Right ventricle myocardium inferior (tissue), 1 donor: Measurements from ENCODE around the gene C1QTNF12. TPM values are rescaled to one million over a fixed set of nuclear protein-coding genes. Genes with fewer than 3 reads are reported as not detected.
A peak's percentile ranks its signal among the peaks of the same experiment; 100 is the strongest.

Source experiments
- ATAC-seq: fragments of 200-7000 bp; cut with Tn5 transposase; one replicate; pipeline ENCODE4 v1.9.1; 2020; ENCODE audit warnings: mild to moderate bottlenecking, moderate library complexity
- DNase-seq: peaks from one replicate; pipeline ENCODE4 v3.0.0; 2021; ENCODE audit errors: missing footprints
- intact Hi-C: fragments of 100-400 bp; cut with DNase I; formaldehyde crosslinking; loops from one replicate; pipeline ENCODE4 v1.11.0; 2022
- total RNA-seq: library from RNA; stranded (reverse); fragmentation: NEBNext Ultra II Directional; extraction: Animal tissue kit (Norgen Biotek cat#: 25700); gene quantifications from one replicate; pipeline ENCODE4 v1.2.1, GENCODE V29; 2021
- donor health status: DM: no; HTN: yes; CAD: no; lungs with severe emphysema.

Gene C1QTNF12
- total RNA-seq, 1 donor from 2014 or later = 0.57 TPM

DNA sequence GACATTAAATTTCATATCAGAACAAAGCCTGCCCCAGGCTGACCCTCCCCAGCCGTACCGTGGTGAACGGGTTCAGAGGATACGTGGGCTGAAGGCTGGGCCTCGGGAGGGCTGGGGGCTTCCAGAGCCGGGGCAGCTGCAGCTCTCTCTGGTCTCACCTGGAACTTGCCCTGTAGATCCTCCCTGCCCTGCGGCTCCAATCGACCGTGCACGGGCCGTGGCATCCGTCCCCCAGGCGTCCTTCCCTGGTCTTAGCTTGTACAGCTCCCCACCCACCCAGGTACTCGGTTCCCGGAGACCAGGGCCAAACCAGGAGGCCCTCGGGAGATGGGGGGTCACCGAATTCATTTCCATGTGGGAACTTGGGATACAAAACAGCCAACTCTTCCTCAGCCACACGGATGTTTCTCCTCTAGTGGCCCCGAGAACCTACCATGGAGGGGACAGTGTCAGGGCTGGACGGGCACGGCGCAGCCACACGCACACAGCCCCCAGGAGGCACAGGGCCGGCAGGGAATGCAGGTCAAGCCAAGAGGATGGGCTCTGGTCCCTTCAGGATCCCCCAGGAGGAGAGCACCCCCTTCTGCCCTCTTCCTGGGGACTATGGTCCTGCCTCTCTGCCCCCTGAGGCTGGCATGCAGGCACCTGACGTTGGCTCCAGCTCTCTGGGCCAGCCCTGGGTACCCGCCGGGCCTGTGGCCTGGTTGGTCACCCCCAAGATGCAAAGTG lies 11.3 kb downstream of the C1QTNF12 start:
- intact Hi-C loops = no loop called here
- ATAC-seq (no peak), DNase-seq (no peak)

DNA sequence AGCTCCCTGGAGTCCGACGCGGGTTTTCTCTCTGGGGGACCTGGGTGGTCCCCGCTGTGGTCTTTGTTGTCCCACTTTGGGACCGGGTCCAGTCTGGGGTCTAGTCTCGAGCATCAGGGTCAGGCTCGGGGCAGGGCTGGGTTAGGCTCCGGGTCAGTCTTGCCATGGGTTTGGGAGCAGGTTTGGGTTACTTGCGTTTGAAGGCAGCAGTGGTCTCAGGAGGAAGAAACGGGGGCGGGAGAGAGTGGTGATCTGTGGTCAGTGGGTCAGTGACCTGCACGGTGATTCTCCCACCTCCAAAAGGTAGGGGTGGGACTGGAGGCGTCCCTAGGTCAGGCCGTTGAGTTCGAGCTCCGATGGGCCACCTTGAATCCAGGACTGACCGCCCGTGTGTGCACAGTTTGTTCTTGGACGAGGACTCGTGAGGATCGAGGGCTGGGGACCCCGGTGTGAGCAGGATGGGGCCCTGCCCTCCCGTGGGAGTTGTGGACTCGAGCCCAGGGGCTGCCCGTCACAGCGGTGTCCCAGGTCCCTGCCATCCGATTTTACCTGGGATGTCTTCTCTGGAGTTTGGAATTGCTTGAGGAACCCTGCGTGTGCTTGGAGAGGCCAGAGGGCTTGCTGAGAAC lies 12.2 kb downstream of the C1QTNF12 start:
- intact Hi-C loops = loop anchor here (5.0 kb wide), 1 partner anchor 112 kb away; no protein-coding TSS in a partner anchor
- ATAC-seq (no peak), DNase-seq (no peak)

DNA sequence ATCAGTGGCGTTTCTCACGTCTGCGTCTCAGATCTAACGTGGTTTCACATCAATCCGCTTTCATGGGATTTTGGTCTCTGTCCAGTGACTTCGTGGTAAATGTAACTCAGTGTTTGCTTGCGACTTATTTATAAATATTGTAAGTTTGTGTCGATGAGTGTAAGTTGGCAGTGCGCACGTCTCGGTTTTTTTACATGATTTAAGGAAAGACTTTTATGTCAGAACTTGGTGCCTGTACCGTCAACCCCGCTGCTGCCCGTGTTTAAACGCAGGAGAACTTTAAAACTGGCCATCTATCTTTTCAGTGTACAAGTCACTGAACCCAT lies 13.0 kb downstream of the C1QTNF12 start:
- intact Hi-C loops = loop anchor here (2.0 to 5.0 kb wide), 2 partner anchors 39 to 111 kb away; partner anchors contain the start of gene UBE2J2

DNA sequence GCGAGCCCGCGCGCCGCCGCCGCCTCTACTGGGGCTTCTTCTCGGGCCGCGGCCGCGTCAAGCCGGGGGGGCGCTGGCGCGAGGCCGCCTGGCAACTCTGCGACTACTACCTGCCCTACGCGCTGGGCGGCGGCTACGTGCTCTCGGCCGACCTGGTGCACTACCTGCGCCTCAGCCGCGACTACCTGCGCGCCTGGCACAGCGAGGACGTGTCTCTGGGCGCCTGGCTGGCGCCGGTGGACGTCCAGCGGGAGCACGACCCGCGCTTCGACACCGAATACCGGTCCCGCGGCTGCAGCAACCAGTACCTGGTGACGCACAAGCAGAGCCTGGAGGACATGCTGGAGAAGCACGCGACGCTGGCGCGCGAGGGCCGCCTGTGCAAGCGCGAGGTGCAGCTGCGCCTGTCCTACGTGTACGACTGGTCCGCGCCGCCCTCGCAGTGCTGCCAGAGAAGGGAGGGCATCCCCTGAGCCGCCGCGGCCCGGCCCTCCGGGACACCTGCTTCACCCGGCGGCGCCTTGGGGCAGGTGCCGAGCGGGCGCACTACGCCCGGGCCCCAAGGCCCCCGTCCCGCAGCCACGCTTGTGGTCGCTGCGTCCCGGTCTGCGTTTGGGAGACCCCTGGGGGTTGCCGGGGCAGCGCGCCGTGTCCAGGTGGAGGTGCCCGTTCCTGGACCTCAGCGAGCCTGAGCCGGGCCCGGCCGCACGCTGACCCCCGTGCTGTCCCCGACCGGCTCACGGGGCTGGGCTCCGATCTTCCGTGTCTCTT lies 13.5 kb downstream of the C1QTNF12 start:
- intact Hi-C loops = loop anchor here (2.0 to 5.0 kb wide), 2 partner anchors 40 to 111 kb away; partner anchors contain the start of gene UBE2J2
- DNase-seq = no peak
- ATAC-seq = no peak

More for the DNA sequence above, 13.0 kb downstream of the C1QTNF12 start:
- no peak for DNase-seq
- ATAC-seq = no peak

DNA sequence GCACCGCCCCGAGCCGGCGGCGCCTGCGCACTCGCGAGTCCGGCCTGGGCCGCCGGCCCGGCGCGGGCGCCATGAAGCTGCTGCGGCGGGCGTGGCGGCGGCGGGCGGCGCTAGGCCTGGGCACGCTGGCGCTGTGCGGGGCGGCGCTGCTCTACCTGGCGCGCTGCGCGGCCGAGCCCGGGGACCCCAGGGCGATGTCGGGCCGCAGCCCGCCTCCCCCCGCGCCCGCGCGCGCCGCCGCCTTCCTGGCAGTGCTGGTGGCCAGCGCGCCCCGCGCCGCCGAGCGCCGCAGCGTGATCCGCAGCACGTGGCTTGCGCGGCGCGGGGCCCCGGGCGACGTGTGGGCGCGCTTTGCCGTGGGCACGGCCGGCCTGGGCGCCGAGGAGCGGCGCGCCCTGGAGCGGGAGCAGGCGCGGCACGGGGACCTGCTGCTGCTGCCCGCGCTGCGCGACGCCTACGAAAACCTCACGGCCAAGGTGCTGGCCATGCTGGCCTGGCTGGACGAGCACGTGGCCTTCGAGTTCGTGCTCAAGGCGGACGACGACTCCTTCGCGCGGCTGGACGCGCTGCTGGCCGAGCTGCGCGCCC lies 14.2 kb downstream of the C1QTNF12 start, which contains the start of gene B3GALT6:
Gene B3GALT6 (plus strand): TSS at position 30 of the 588 bp plus-strand sequence. CDS start 42 bp downstream, at position 72.
- intact Hi-C loops = loop anchor here (2.0 to 5.0 kb wide), 2 partner anchors 40 to 110 kb away; partner anchors contain the start of gene UBE2J2
- no peak for ATAC-seq
- no peak for DNase-seq

DNA sequence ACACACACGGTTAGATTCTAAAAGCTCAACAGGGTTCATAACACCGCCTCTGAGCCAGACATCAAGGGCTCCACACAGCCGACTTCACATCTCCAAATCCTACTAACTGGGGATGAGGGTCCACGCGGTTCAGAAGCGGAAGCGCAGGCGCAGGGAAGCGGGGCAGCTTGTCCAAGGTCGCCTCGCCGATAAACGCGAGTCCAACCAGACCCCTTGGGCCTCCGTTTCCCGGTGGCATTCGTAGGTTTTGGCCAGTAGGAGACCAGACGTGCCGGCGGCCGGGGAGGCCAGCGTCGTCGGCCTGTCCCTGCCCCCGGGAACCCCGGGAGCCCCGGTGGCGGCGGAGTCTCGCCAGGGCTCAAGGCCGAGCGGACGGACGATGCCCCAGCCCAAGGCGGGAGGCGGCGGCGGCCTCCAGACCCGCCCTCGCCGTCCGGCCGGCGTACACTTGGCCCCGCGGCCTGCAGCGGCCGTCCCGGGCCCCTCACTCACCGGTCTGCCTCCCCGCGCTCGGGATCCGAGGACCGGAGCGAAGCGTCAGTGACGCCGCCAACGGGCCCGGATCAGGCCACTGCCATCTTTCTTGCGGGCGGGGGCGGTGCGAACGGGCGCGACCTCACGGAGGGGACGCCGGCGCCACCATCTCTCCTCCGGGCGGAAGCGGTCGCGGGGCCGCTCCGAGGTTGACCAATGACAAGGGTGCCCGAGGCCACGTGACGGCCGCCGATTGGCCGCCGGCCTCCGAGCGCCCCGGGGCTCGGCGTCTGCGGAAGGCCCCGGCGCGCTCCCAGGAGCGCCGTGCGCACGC lies 14.9 kb downstream of the C1QTNF12 start, which contains the start of gene SDF4:
Gene SDF4 (minus strand): TSS at position 602 of the 808 bp plus-strand sequence. CDS start 3,229 bp downstream, outside the sequence.
- intact Hi-C loops = loop anchor here (2.0 to 5.0 kb wide), 2 partner anchors 41 to 109 kb away; partner anchors contain the start of gene UBE2J2
- peak; percentile 98 for ATAC-seq
- DNase-seq = peak; percentile 99

DNA sequence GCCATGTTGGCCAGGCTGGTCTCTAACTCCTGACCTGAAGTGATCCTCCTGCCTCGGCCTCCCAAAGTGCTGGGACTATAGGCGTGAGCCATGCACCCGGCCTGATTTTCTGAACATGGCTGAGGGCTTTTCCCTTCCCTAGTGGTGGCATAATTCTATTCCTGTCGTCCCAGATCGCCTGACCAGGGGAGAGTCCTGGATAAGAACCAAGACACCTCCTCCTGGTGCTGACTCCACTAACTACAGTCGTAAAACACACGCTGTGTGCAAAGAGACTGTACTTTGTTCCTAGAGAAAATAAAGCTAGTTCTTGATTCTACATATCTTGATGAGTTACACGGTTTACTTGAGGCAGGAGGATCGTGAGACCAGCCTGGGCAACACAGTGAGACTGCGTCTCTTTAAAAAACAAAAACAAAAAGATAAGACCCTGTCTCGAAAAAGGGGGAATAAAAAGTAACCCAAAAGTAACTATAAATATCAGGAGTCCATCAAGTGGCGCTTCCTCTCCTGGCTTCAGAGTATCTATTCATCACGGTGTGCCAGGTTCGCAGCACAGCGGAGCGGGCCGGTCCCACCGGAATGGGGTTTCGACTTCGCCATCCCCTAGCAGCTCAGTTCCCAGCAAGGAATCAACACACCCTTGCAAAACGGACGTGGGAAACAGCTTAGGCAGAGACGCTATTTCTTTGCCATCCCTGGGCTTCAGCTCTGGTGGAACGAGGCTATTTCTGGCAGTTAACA lies 15.7 kb downstream of the C1QTNF12 start:
- ATAC-seq = no peak
- no peak for DNase-seq
- intact Hi-C loops = loop anchor here (5.0 kb wide), 1 partner anchor 109 kb away; no protein-coding TSS in a partner anchor

DNA sequence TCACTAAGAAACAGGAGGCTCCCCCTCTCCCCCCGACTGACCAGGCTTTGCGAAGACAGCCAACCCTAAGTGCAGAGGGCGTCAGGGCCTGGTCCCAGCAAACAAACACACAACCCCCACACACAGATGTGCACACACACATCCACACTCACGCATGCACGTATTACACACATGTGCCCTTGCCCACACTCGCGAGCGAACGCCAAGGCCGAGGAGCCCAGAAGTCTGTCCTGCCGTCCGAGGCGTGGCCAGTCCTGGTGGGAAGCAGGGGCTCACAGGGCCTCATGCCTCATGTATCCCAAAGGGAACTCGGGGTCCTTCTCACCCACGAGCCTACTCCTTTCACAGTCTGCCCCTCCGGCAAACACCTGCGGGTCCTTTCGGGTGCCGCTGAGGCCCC lies 16.8 kb downstream of the C1QTNF12 start:
- intact Hi-C loops = loop anchor here (5.0 kb wide), 1 partner anchor 107 kb away; no protein-coding TSS in a partner anchor
- DNase-seq (no peak), ATAC-seq (no peak)

DNA sequence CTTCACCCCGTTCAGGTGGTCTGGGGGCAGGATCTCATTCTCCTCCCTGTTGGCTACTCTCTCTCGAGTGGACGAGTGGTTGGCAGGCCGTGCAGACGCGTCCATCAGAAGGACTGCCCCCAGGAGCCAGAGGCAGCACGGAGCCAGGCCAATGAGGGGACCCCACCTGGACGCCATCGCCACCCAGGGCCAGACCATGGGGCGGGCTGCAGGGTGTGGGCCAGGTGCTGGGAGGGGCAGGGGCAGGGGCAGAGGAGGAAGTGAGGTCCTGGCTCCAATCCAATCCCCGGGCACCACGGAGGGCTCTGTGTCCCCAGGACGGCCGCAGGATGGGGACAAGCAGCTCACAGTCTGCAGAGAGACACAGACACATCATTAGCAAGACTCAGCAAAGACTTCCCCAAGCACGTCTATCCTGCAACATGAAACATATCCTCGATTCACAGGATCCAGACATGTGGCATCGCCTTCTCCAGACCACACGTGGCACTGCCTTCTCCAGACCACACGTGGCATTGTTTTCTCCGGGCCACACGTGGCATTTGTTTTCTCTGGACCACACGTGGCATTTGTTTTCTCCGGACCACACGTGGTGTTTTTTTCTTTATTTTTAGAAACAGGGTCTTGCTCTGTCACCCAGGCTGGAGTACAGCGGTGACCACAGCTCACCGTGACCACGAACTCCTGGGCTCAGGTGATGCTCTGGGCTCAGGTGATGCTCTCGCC lies 17.8 kb downstream of the C1QTNF12 start:
- no peak for DNase-seq
- no peak for ATAC-seq
- intact Hi-C loops = no loop called here

DNA sequence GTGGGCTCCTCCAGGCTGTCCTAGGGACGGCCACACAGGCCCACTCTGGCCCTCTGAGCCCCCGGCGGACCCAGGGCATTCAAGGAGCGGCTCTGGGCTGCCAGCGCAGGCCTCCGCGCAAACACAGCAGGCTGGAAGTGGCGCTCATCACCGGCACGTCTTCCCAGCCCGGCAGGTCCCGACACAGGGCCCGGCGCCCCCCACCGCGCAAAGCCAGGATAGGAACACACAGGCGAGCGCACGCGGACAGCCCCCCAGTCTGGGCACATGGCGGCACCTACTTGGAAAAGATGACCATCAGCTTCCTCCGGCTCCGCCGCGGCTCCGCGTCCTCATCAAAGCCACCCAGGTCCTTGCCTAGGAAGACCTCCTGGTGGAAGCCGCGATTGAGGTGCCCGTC lies 18.3 kb downstream of the C1QTNF12 start:
- intact Hi-C loops = no loop called here
- no peak for DNase-seq
- ATAC-seq = no peak

DNA sequence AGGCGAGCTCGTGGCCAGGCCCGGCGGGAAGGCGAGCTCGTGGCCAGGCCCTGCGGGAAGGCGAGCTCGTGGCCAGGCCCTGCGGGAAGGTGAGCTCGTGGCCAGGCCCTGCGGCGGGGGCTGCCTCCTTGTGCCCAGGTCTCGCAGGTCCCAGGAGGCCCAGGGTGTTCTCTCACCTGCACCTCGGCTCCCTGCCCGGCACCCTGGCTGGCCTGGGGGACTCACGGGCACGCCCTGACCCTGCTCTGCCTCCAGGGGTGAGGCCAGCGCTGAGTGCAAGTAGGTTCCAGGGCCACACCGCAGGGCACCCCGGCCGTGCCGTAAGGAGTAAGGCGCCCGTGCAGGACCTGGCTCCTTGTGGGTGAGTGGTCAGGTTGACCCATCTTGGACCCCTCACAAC lies 19.1 kb downstream of the C1QTNF12 start:
- DNase-seq (no peak), ATAC-seq (no peak)
- intact Hi-C loops = no loop called here

DNA sequence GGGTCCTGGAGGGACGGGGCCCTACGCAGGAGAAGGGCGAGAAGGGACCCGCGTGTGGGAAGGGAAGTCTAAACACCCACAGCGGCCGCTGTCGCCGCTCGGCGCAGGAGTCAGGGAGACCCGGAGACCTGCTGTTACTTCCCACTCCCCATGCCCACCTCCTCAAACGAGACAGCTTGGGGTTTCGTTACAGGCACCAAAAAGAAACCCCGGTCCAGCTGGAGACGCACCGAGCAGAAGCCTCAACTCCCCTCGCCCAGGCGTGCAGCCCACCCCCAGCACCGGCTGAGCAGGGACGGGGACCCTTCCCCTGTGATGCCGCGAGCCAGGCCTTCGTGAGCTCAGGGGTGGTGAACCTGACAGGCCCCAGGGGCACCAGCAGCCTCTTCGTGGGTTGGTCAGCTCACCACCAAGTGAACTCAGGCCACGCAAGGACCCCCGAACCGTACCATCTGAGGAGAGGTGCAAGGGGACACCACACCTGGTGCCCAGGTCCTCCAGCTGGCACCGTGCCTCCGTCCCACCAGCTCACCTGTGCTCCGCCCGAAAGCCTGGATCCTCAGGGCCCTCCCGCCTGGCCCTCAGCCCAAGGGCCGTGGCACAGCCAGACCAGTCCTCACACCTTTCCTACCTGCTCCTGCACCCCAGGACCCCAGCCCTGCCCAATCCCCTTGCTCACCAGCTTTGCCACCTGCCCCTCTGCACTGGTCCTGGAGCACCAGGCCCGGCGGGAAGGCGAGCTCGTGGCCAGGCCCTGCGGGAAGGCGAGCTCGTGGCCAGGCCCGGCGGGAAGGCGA lies 19.8 kb downstream of the C1QTNF12 start:
- no peak for DNase-seq
- intact Hi-C loops = no loop called here
- no peak for ATAC-seq

DNA sequence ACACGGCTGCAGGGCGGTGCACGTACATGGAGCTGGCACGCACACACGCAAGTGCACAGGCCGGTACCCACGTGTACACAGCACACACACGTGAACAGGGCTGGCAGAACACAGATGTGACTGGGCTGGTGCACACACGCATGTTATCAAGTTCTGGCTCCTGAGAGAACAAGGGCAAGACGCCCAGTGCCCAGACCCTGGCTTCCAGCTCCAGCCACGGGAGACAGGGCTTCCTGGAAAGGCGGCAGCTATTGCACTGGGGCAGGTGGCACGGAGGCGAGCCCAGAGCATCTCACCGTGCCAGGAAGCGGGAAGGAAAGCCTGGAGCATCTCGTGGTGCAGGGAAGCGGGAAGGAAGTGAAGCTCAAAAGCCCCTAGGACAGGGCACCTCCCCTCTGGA lies 20.6 kb downstream of the C1QTNF12 start:
- DNase-seq (no peak), ATAC-seq (no peak)
- intact Hi-C loops = no loop called here

DNA sequence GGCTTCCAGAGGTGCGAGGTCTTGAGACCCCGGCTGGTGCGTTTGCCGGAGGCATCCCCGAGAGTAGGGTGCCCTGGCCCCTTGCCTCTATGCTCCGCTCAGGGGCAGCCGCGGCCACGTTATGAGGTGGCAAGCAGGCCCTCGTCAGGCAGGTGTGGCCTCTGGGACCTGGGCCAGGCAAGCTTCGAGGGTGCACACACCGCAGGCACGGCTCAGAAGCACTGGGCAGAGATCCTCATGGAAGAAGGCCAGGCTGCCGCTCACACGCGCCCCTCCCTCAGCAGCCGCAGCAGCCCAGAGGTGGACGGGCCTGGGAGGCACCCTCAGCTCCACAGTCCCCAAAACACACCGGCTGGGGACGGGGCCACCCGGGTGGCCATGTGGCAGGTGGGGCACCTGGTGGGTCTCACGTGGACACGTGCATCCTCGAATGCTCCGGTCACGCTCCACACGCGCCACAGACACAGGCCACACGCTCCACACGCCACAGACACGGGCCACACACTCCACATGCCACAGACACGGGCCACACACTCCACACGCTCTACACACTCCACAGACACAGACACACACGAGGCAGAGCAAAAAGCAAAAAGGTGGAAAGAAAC lies 21.2 kb downstream of the C1QTNF12 start:
- DNase-seq (no peak), ATAC-seq (no peak)
- intact Hi-C loops = no loop called here

DNA sequence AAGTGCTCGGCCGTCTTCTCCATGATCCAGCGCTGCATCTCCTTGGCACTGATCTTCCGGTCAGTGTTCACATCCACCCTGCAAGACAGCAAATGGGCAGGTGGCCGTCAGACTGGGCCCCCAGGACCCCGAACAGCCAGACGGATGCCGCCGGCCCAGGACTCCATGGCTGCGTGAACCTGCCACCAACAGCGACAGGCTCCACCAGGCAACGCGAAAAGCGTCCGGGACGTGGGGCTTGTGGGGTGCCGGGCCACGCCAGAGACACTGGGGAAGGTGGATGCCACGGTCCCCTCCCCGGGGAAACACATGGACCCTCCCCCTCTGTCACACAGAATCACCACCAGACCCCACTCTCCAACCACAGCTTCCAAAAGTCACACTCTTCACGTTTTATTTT lies 22.6 kb downstream of the C1QTNF12 start:
- ATAC-seq (no peak), DNase-seq (no peak)
- intact Hi-C loops = no loop called here

DNA sequence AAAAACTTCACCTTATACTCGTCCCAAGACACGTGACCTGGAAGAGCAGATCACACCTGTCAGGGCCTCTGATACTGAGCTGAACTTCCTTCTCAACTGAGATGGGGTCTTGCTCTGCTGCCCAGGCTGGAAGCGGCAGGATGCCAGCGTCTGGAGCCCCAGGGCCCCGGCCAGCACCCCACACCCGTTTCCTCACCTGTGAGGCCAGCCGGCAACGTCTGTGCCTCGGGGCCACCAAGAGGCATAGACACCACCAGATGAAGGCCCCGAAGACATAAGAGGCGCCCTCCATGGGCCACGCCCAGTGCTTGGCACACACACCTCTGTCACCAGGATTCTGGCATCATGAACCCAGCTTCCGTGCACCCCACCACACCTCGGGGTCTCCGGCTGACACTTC lies 23.2 kb downstream of the C1QTNF12 start:
- no peak for DNase-seq
- intact Hi-C loops = no loop called here
- no peak for ATAC-seq
